Body of pancreas (tissue), 4 donors: ENCODE measurements around the gene MYO5B. TPM values are rescaled to one million over a fixed set of nuclear protein-coding genes. Genes with fewer than 3 reads are reported as not detected.

Experiments
- ATAC-seq: fragments of 150-250 bp; one replicate; pipeline ENCODE4 v1.9.1; 2016
- DNase-seq, 4 donors: peaks; one replicate each; pipeline ENCODE4 v3.0.0-alpha.2; 2019
- H3K27ac ChIP-seq, 4 donors: fragments of 200-600 bp; sonication (generic); 1 replicate in 3 of 4; 2 replicates in 1 of 4; pipeline versions ENCODE4 v1.5.1 to v1.6.1; 2016 to 2019; ENCODE audit warnings: mild to moderate bottlenecking in 1 of 4, mixed read lengths in 1 of 4, moderate library complexity in 1 of 4
- H3K27me3 ChIP-seq, 2 donors: fragments of 200-600 bp; sonication (generic); one replicate each; pipeline ENCODE4 v1.6.0; 2016; ENCODE audit warnings: mild to moderate bottlenecking in 1 of 2
- H3K36me3 ChIP-seq, 2 donors: fragments of 200-600 bp; sonication (generic); replicated peaks in 1 of 2; 2 replicates each; pipeline ENCODE4 v1.5.1; 2016; ENCODE audit warnings: low read depth in 2 of 2; ENCODE audit not compliant: insufficient read depth in 1 of 2
- H3K4me1 ChIP-seq: fragments of 200-600 bp; sonication (generic); one replicate; pipeline ENCODE4 v1.6.0; 2016
- H3K4me3 ChIP-seq, 2 donors: fragments of 200-600 bp; sonication (generic); 1 replicate in 1 of 2; 2 replicates in 1 of 2; pipeline ENCODE4 v1.5.1; 2016 to 2019
- H3K9me3 ChIP-seq, 3 donors: fragments of 200-600 bp; sonication (generic); 1 replicate in 2 of 3; 2 replicates in 1 of 3; pipeline ENCODE4 v1.5.1; 2016
- CTCF ChIP-seq, 7 experiments: fragments of 450-650 bp in 4 of 7; fragments of 200-600 bp in 3 of 7; sonication (generic) in 3 of 7; IDR thresholded peaks; one replicate each; pipeline ENCODE4 v1.5.1; 2016 to 2019; ENCODE audit warnings: antibody characterized with exemption in 7 of 7
- POLR2A ChIP-seq, 3 donors: fragments of 450-650 bp; IDR thresholded peaks; one replicate each; pipeline ENCODE4 v1.6.1; 2016; ENCODE audit warnings: antibody characterized with exemption in 3 of 3, mild to moderate bottlenecking in 2 of 3
- WGBS, 2 donors: methylation state at CpG; one replicate each; pipeline ENCODE4 v1.1.5; 2017; 5-methylcytosine and 5-hydroxymethylcytosine counted together
- intact Hi-C: fragments of 100-400 bp; cut with DNase I; formaldehyde crosslinking; loops from one replicate; pipeline ENCODE4 v1.15.1; 2023
- total RNA-seq, 2 donors: library from RNA; depleted of rRNA; stranded (reverse); fragments of >200 nt; gene quantifications; one replicate each; pipeline ENCODE4 v1.1.0, GENCODE V29; 2016

The MYO5B gene
- total RNA-seq, 2 donors from 2014 or later = 17.1 to 18.2 TPM

DNA sequence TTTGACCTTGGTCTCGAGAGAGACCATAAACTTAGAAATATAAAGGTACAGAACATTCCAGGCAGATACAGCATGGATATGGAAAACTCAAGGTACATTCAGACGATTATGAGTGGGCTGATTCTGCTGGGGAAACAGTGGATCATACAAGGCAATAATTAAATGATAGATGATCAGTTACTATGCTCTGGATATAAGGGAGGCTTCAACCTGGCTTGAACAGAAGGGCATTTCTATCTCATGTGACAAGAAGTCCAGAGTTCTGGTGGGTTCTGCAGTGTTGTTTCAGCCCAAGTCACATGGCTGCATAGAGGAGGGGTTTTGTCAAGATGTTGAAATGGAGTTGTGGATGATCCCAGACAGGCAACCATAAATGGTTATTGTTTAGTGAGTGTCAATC lies 23.5 kb downstream of the MYO5B start:
- DNase-seq (no peak), ATAC-seq (no peak)
- H3K4me1 ChIP-seq = no peaks in the 10 kb centered on the region
- 63 to 68% methylated on average over 2 of the region's 2 CpGs for WGBS, 2 donors
- no peak overlapping the region for H3K4me3 ChIP-seq
- TF ChIP-seq CTCF (IDR thresholded peaks at IDR 0.05) (no peak), POLR2A (IDR thresholded peaks at IDR 0.05) (no peak)
- H3K9me3 ChIP-seq = no peaks in the 10 kb centered on the region
- intact Hi-C loops = no loop called here
- H3K36me3 ChIP-seq = no peaks in the 10 kb centered on the region
- no peak overlapping the region for H3K27ac ChIP-seq
- no peaks in the 10 kb centered on the region for H3K27me3 ChIP-seq

GRCh38 chr18:50170004-50170403 lies 24.9 kb downstream of the MYO5B start:
- Histone ChIP-seq H3K27me3 (no peaks in the 10 kb centered on the region), H3K36me3 (no peaks in the 10 kb centered on the region), H3K9me3 (no peaks in the 10 kb centered on the region), H3K4me1 (no peaks in the 10 kb centered on the region), H3K4me3 (no peak overlapping the region), H3K27ac (no peak overlapping the region)
- 90 to 97% methylated on average over 5 of the region's 5 CpGs for WGBS, 2 donors
- intact Hi-C loops = no loop called here
- ATAC-seq = no peak
- TF ChIP-seq CTCF (IDR thresholded peaks at IDR 0.05) = no peak
- no peak for TF ChIP-seq POLR2A (IDR thresholded peaks at IDR 0.05)
- DNase-seq = no peak

DNA sequence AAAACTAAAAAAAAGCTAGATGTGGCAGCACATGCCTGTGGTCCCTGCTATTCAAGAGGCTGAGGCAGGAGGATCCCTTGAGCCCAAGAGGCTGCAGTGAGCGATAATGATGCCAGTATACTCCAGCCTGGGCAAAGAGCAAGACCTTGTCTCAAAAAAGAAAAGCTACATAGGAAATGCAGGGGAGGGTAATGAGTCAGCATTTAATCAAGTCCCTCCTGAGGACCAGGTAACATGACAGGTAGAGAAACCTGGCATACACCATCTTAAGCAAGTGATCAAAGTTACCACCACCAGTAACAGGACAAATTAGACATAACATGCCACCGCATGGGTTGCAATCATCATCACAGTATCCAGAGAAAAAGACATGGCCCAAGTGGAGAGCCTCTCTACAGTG lies 25.8 kb downstream of the MYO5B start:
- no peak overlapping the region for H3K27ac ChIP-seq
- H3K27me3 ChIP-seq = no peaks in the 10 kb centered on the region
- no peaks in the 10 kb centered on the region for H3K9me3 ChIP-seq
- no peaks in the 10 kb centered on the region for H3K4me1 ChIP-seq
- ATAC-seq = no peak
- no peak overlapping the region for H3K4me3 ChIP-seq
- DNase-seq = no peak
- 94 to 96% methylated on average over 2 of the region's 2 CpGs for WGBS, 2 donors
- intact Hi-C loops = no loop called here
- TF ChIP-seq CTCF (IDR thresholded peaks at IDR 0.05) (no peak), POLR2A (IDR thresholded peaks at IDR 0.05) (no peak)
- H3K36me3 ChIP-seq = no peaks in the 10 kb centered on the region

GRCh38 chr18:50167966-50168365 lies 27.0 kb downstream of the MYO5B start:
- no peaks in the 10 kb centered on the region for H3K9me3 ChIP-seq
- WGBS, 2 donors = 96 to 97% methylated on average over 2 of the region's 2 CpGs
- H3K4me1 ChIP-seq = peaks cover 9% of the 10 kb centered on the region
- H3K27ac ChIP-seq = no peak overlapping the region
- no peak for ATAC-seq
- TF ChIP-seq CTCF (IDR thresholded peaks at IDR 0.05) (no peak), POLR2A (IDR thresholded peaks at IDR 0.05) (no peak)
- no peaks in the 10 kb centered on the region for H3K27me3 ChIP-seq
- no peak overlapping the region for H3K4me3 ChIP-seq
- intact Hi-C loops = no loop called here
- H3K36me3 ChIP-seq = no peaks in the 10 kb centered on the region
- no peak for DNase-seq

- no peaks in the 10 kb centered on the region for H3K27me3 ChIP-seq
Observed at GRCh38 chr18:50166901-50167300, 28.0 kb downstream of the MYO5B start.

More at GRCh38 chr18:50166901-50167300, 28.0 kb downstream of the MYO5B start:
- Histone ChIP-seq H3K27ac (no peak overlapping the region), H3K36me3 (no peaks in the 10 kb centered on the region), H3K4me1 (peaks cover 16% of the 10 kb centered on the region), H3K4me3 (no peak overlapping the region), H3K9me3 (no peaks in the 10 kb centered on the region)
- ATAC-seq (no peak), DNase-seq (no peak)
- WGBS, 2 donors = 81 to 83% methylated on average over 3 of the region's 3 CpGs
- TF ChIP-seq CTCF (IDR thresholded peaks at IDR 0.05) = no peak
- no peak for TF ChIP-seq POLR2A (IDR thresholded peaks at IDR 0.05)
- intact Hi-C loops = no loop called here
